IMR-90 (cell line): ENCODE results near the gene NPAS3. TPM values are rescaled to one million over a fixed set of nuclear protein-coding genes. Genes with fewer than 3 reads are reported as not detected.

Experiments used
- ATAC-seq: fragments of 200-7000 bp; cut with Tn5 transposase; 2 replicates; pipeline ENCODE4 v1.9.1; 2020; ENCODE audit warnings: low read depth, mild to moderate bottlenecking, moderate library complexity
- BruUV-seq: library from RNA; stranded (reverse); fragments of 400-500 nt; replicated peaks from 2 replicates; lab custom pipeline; 2021; lab: Mats Ljungman, UMichigan
- CTCF ChIA-PET: fragments of 300-600 bp; formaldehyde crosslinking; extraction: SDS; loops from one replicate; lab custom pipeline; 2021; ENCODE audit warnings: antibody characterized with exemption; lab: Yijun Ruan, JAX
- POLR2A ChIA-PET: fragments of 300-600 bp; sonication (Branson Sonifier 250); formaldehyde crosslinking; loops from one replicate; lab custom pipeline; 2022; ENCODE audit warnings: antibody characterized with exemption; ENCODE audit not compliant: unreplicated experiment; lab: Charles Lee
- DNase-seq: peaks from one replicate; pipeline ENCODE4 v3.0.0; 2013
- H2AFZ ChIP-seq: replicated peaks from 2 replicates; pipeline ENCODE3; 2013; ENCODE audit warnings: low read length, mild to moderate bottlenecking; ENCODE audit not compliant: poor library complexity
- H2AK5ac ChIP-seq: 2 replicates; pipeline ENCODE4 v1.6.1; 2013; ENCODE audit warnings: low read depth, low read length, inconsistent platforms
- H2AK9ac ChIP-seq: replicated peaks from 2 replicates; pipeline ENCODE3; 2013; ENCODE audit warnings: mild to moderate bottlenecking, low read depth, low read length, moderate library complexity; ENCODE audit not compliant: poor library complexity
- H2BK120ac ChIP-seq: 2 replicates; pipeline ENCODE4 v1.6.1; 2013; ENCODE audit warnings: low read depth, low read length, inconsistent platforms
- H2BK15ac ChIP-seq: 3 replicates; pipeline ENCODE4 v1.6.1; 2013; ENCODE audit warnings: low read depth, low read length, inconsistent platforms
- H2BK20ac ChIP-seq: 2 replicates; pipeline ENCODE4 v1.6.1; 2013; ENCODE audit warnings: low read depth, mild to moderate bottlenecking, inconsistent platforms, low read length, moderate library complexity
- H2BK5ac ChIP-seq: 2 replicates; pipeline ENCODE4 v1.6.1; 2013; ENCODE audit warnings: mild to moderate bottlenecking, low read depth, low read length, inconsistent platforms; ENCODE audit not compliant: poor library complexity, severe bottlenecking
- H3K14ac ChIP-seq: replicated peaks from 2 replicates; pipeline ENCODE4 v1.6.1; 2013; ENCODE audit warnings: low read depth, low read length, inconsistent platforms
- H3K18ac ChIP-seq: 2 replicates; pipeline ENCODE4 v1.6.1; 2013; ENCODE audit warnings: low read depth, low read length, control low read depth
- H3K23ac ChIP-seq: 2 replicates; pipeline ENCODE4 v1.6.1; 2013; ENCODE audit warnings: low read depth, low read length, inconsistent platforms
- H3K27ac ChIP-seq: 2 replicates; pipeline ENCODE4 v1.5.1; 2013; ENCODE audit warnings: mild to moderate bottlenecking, control low read depth, low read length; ENCODE audit not compliant: insufficient read depth
- H3K27me3 ChIP-seq: 2 replicates; pipeline ENCODE4 v1.6.1; 2013; ENCODE audit warnings: low read length; ENCODE audit not compliant: control insufficient read depth, insufficient read depth
- H3K36me3 ChIP-seq: 2 replicates; pipeline ENCODE4 v1.6.1; 2013; ENCODE audit warnings: low read length, mixed read lengths; ENCODE audit not compliant: control insufficient read depth, insufficient read depth
- H3K4ac ChIP-seq: 2 replicates; pipeline ENCODE4 v1.6.1; 2013; ENCODE audit warnings: low read depth, low read length, inconsistent platforms
- H3K4me1 ChIP-seq: 2 replicates; pipeline ENCODE4 v1.6.1; 2013; ENCODE audit warnings: low read length, mixed read lengths; ENCODE audit not compliant: control insufficient read depth, insufficient read depth
- H3K4me2 ChIP-seq: 2 replicates; pipeline ENCODE4 v1.6.1; 2013; ENCODE audit warnings: low read depth, mild to moderate bottlenecking, control low read depth, low read length, moderate library complexity
- H3K4me3 ChIP-seq: 2 replicates; pipeline ENCODE4 v1.5.1; 2013; ENCODE audit warnings: low read depth, mild to moderate bottlenecking, control low read depth, low read length, moderate library complexity; ENCODE audit not compliant: insufficient read depth
- H3K56ac ChIP-seq: 2 replicates; pipeline ENCODE4 v1.6.1; 2013; ENCODE audit warnings: low read length, inconsistent platforms; ENCODE audit not compliant: insufficient read depth; ENCODE audit errors: extremely low read depth
- H3K79me1 ChIP-seq, 2 experiments: 2 replicates each; pipeline ENCODE4 v1.6.1; 2013; ENCODE audit warnings: low read length in 2 of 2, inconsistent platforms in 1 of 2, low read depth in 1 of 2
- H3K9ac ChIP-seq: 2 replicates; pipeline ENCODE4 v1.6.1; 2013; ENCODE audit warnings: low read depth, low read length, control low read depth
- H3K9me1 ChIP-seq: 2 replicates; pipeline ENCODE4 v1.6.1; 2013; ENCODE audit warnings: low read length, inconsistent platforms; ENCODE audit not compliant: insufficient read depth
- H3K9me3 ChIP-seq: 2 replicates; pipeline ENCODE4 v1.6.1; 2013; ENCODE audit warnings: low read length; ENCODE audit not compliant: control insufficient read depth, insufficient read depth
- H4K20me1 ChIP-seq: 2 replicates; pipeline ENCODE4 v1.6.1; 2013; ENCODE audit warnings: low read length, inconsistent platforms; ENCODE audit not compliant: insufficient read depth
- H4K5ac ChIP-seq: 2 replicates; pipeline ENCODE4 v1.6.1; 2013; ENCODE audit warnings: mild to moderate bottlenecking, low read depth, low read length, control low read depth
- H4K8ac ChIP-seq, 2 experiments: 2 replicates each; pipeline ENCODE4 v1.6.1; 2013; ENCODE audit warnings: low read depth in 2 of 2, low read length in 2 of 2, control low read depth in 1 of 2, inconsistent platforms in 1 of 2
- H4K91ac ChIP-seq: 2 replicates; pipeline ENCODE4 v1.6.1; 2013; ENCODE audit warnings: low read depth, low read length, inconsistent platforms; ENCODE audit not compliant: insufficient read depth
- CEBPB ChIP-seq: IDR thresholded peaks from 2 replicates; pipeline ENCODE4 v1.6.1; 2012; ENCODE audit warnings: low read depth, low read length, improper control_type of control experiment
- FOS ChIP-seq: fragments of 150-350 bp; IDR thresholded peaks from 2 replicates; pipeline ENCODE4 v1.6.1; 2016; ENCODE audit warnings: low read depth, low read length
- MAZ ChIP-seq: IDR thresholded peaks from 2 replicates; pipeline ENCODE4 v1.6.1; 2012; ENCODE audit warnings: low read depth, mild to moderate bottlenecking, low read length, improper control_type of control experiment, moderate library complexity, borderline replicate concordance
- MXI1 ChIP-seq: IDR thresholded peaks from 2 replicates; pipeline ENCODE4 v1.6.1; 2012; ENCODE audit warnings: low read depth, mild to moderate bottlenecking, low read length, moderate library complexity, borderline replicate concordance
- POLR2A ChIP-seq: IDR thresholded peaks from 2 replicates; pipeline ENCODE4 v1.6.1; 2012; ENCODE audit warnings: mild to moderate bottlenecking, low read depth, low read length
- RAD21 ChIP-seq: IDR thresholded peaks from 2 replicates; pipeline ENCODE4 v1.6.1; 2012; ENCODE audit warnings: low read length, improper control_type of control experiment
- RCOR1 ChIP-seq: IDR thresholded peaks from 2 replicates; pipeline ENCODE4 v1.6.1; 2012; ENCODE audit warnings: mild to moderate bottlenecking, low read length, improper control_type of control experiment; ENCODE audit not compliant: insufficient replicate concordance
- WGBS, 2 experiments: methylation state at CpG; one replicate each; pipeline versions ENCODE4 v1.1.5 to v1.1.7; 2013; ENCODE audit warnings: missing lambda C conversion rate in 2 of 2; ENCODE audit not compliant: insufficient read length in 1 of 2; ENCODE audit errors: extremely low coverage in 2 of 2; 5-methylcytosine and 5-hydroxymethylcytosine counted together
- dilution Hi-C: fragments of 300-500 bp; cut with HindIII; formaldehyde crosslinking; loops from one replicate; pipeline ENCODE4 v1.14.3; 2018; ENCODE audit warnings: low sequenced_read_pairs; ENCODE audit not compliant: unreplicated experiment
- in situ Hi-C: fragments of 300-500 bp; cut with MboI; formaldehyde crosslinking; loops from 3 replicates; pipeline ENCODE4 v1.14.3; 2019; ENCODE audit warnings: low sequenced_read_pairs, inconsistent platforms, mixed read lengths
- intact Hi-C: fragments of 100-400 bp; cut with micrococcal nuclease; formaldehyde crosslinking; loops from 2 replicates; pipeline ENCODE4 v1.10.0; 2022
- polyA plus RNA-seq, 3 experiments: library from polyadenylated mRNA; depleted of rRNA; stranded (reverse); fragments of >200 nt; gene quantifications; 2 replicates each; pipeline ENCODE4 v1.2.3, GENCODE V29; 2012; ENCODE audit warnings: low replicate concordance in 1 of 3
- total RNA-seq: library from RNA; depleted of rRNA; stranded (reverse); fragments of >200 nt; gene quantifications from 2 replicates; pipeline ENCODE4 v1.2.3, GENCODE V29; 2012

The NPAS3 gene
- total and polyA plus RNA-seq, 2 of the 4 experiments (the other 2 are of a cell fraction): not detected

GRCh38 chr14:33793398-33794110 lies 854.9 kb downstream of the NPAS3 start:
- no peak overlapping the region for H3K9ac ChIP-seq
- no peaks in the 10 kb centered on the region for H3K9me1 ChIP-seq
- ChIA-PET POLR2A (no interaction called here), CTCF (interaction anchor here (0.6 to 2.2 kb wide), 10 partner anchors 8 to 1527 kb away, joined by 3 to 17 read pairs (median 8); no protein-coding TSS in a partner anchor)
- H3K23ac ChIP-seq: no peak overlapping the region
- no peak overlapping the region for H4K91ac ChIP-seq
- no peaks in the 10 kb centered on the region for H3K4me1 ChIP-seq
- in situ Hi-C loops (loop anchor here (5.0 kb wide), 1 partner anchor 1216 kb away; no protein-coding TSS in a partner anchor), intact Hi-C loops (loop anchor here (2.0 to 10.0 kb wide), 3 partner anchors 361 to 1083 kb away; no protein-coding TSS in a partner anchor), dilution Hi-C loops (loop anchor here (25.0 kb wide), 1 partner anchor 1206 kb away; no protein-coding TSS in a partner anchor)
- no peak overlapping the region for H2AK9ac ChIP-seq
- 80% methylated on average over 1 of the region's 11 CpGs; no CpG with 5 or more reads in 1 of the 2 experiments for WGBS, 2 experiments
- no peak for TF ChIP-seq MAZ
- no peak for TF ChIP-seq FOS
- no peak for TF ChIP-seq RAD21
- TF ChIP-seq CEBPB: no peak
- no peak for TF ChIP-seq MXI1
- TF ChIP-seq POLR2A: no peak
- TF ChIP-seq RCOR1: no peak
- no peak overlapping the region for H4K8ac ChIP-seq
- ATAC-seq (no peak), DNase-seq (no peak)
- H3K4me2 ChIP-seq: no peak overlapping the region
- H3K4me3 ChIP-seq: no peak overlapping the region
- H2BK15ac ChIP-seq: no peak overlapping the region
- no peak overlapping the region for H3K4ac ChIP-seq
- no peak overlapping the region for H3K56ac ChIP-seq
- no peak overlapping the region for H4K5ac ChIP-seq
- no peak overlapping the region for H2BK20ac ChIP-seq
- no peaks in the 10 kb centered on the region; the same call in 1 of the 2 replicates for H3K27me3 ChIP-seq
- H2AK5ac ChIP-seq: no peak overlapping the region
- no peak overlapping the region for H3K14ac ChIP-seq
- H2AFZ ChIP-seq: no peak overlapping the region
- H3K18ac ChIP-seq: no peak overlapping the region
- BruUV-seq: no TSS peak
- no peaks in the 10 kb centered on the region for H3K9me3 ChIP-seq
- no peak overlapping the region for H2BK120ac ChIP-seq
- no peaks in the 10 kb centered on the region for H3K79me1 ChIP-seq
- no peaks in the 10 kb centered on the region for H4K20me1 ChIP-seq
- H3K27ac ChIP-seq: no peak overlapping the region
- H2BK5ac ChIP-seq: no peak overlapping the region
- H3K36me3 ChIP-seq: no peaks in the 10 kb centered on the region
